PC-9 (cell line): ENCODE measurements around the gene ZER1. TPM values are rescaled to one million over a fixed set of nuclear protein-coding genes. Genes with fewer than 3 reads are reported as not detected.

Experiments used
- BruUV-seq: library from RNA; stranded (reverse); fragments of 400-500 nt; replicated peaks from 2 replicates; lab custom pipeline; 2021; lab: Mats Ljungman, UMichigan
- CTCF ChIA-PET: fragments of 300-600 bp; sonication (Branson Sonifier 250); formaldehyde crosslinking; loops from one replicate; lab custom pipeline; 2022; ENCODE audit warnings: antibody characterized with exemption; lab: Charles Lee
- POLR2A ChIA-PET: fragments of 300-600 bp; sonication (Branson Sonifier 250); formaldehyde crosslinking; loops from one replicate; lab custom pipeline; 2022; ENCODE audit warnings: antibody characterized with exemption; ENCODE audit not compliant: unreplicated experiment; lab: Charles Lee
- DNase-seq, 2 experiments: peaks; one replicate each; pipeline versions ENCODE4 v3.0.0 to v3.0.0-alpha.2; 2015 to 2022; ENCODE audit warnings: mixed read lengths in 1 of 2
- H2AFZ ChIP-seq: fragments of 200-600 bp; sonication (generic); 2 replicates; pipeline ENCODE4 v1.8.1; 2017; ENCODE audit warnings: antibody characterized with exemption
- H3F3A ChIP-seq: fragments of 200-600 bp; sonication (generic); 2 replicates; pipeline ENCODE4 v1.8.1; 2017; ENCODE audit warnings: antibody characterized with exemption, mild to moderate bottlenecking, low read depth; ENCODE audit not compliant: insufficient read depth
- H3K27ac ChIP-seq: fragments of 200-600 bp; sonication (generic); 2 replicates; pipeline ENCODE4 v1.6.1; 2016; ENCODE audit warnings: mixed run types
- H3K27me3 ChIP-seq: fragments of 200-600 bp; sonication (generic); 2 replicates; pipeline ENCODE4 v1.6.1; 2016; ENCODE audit warnings: low read depth, mixed run types; ENCODE audit not compliant: insufficient read depth
- H3K36me3 ChIP-seq: fragments of 200-600 bp; sonication (generic); 2 replicates; pipeline ENCODE4 v1.6.1; 2016; ENCODE audit warnings: low read depth, mixed run types
- H3K4me1 ChIP-seq: fragments of 200-600 bp; sonication (generic); replicated peaks from 2 replicates; pipeline ENCODE4 v1.6.1; 2016; ENCODE audit warnings: mixed run types; ENCODE audit not compliant: insufficient read depth
- H3K4me2 ChIP-seq: fragments of 200-600 bp; sonication (generic); 2 replicates; pipeline ENCODE4 v1.6.1; 2017; ENCODE audit warnings: mixed run types
- H3K4me3 ChIP-seq: fragments of 200-600 bp; sonication (generic); 2 replicates; pipeline ENCODE4 v1.6.1; 2016; ENCODE audit warnings: mixed run types
- H3K79me2 ChIP-seq: fragments of 200-600 bp; sonication (generic); 2 replicates; pipeline ENCODE4 v1.6.1; 2017; ENCODE audit warnings: low read depth, mixed run types
- H3K9me2 ChIP-seq: fragments of 200-600 bp; sonication (generic); 2 replicates; pipeline ENCODE4 v1.8.1; 2017; ENCODE audit warnings: mild to moderate bottlenecking; ENCODE audit not compliant: insufficient read depth
- H3K9me3 ChIP-seq: fragments of 200-600 bp; sonication (generic); 2 replicates; pipeline ENCODE4 v1.8.1; 2016; ENCODE audit warnings: low read depth; ENCODE audit not compliant: insufficient read depth
- H4K20me1 ChIP-seq: fragments of 200-600 bp; sonication (generic); 2 replicates; pipeline ENCODE4 v1.8.1; 2017; ENCODE audit not compliant: insufficient read depth
- CTCF ChIP-seq: fragments of 200-600 bp; sonication (generic); conservative IDR thresholded peaks from 2 replicates; pipeline ENCODE4 v1.6.1; 2017; ENCODE audit warnings: mixed run types, antibody characterized with exemption, mild to moderate bottlenecking, moderate library complexity
- EZH2 ChIP-seq: fragments of 200-600 bp; sonication (generic); IDR thresholded peaks from 2 replicates; pipeline ENCODE4 v1.8.0; 2017; ENCODE audit warnings: antibody characterized with exemption, low read depth
- intact Hi-C: fragments of 100-400 bp; cut with micrococcal nuclease; formaldehyde crosslinking; loops from one replicate; pipeline ENCODE4 v1.10.0; 2022; ENCODE audit not compliant: unreplicated experiment
- total RNA-seq: library from RNA; stranded (reverse); gene quantifications from 2 replicates; pipeline ENCODE4 v1.2.3, GENCODE V29; 2021

Gene ZER1
- total RNA-seq, 1 experiment from 2014 or later, result 65.2 TPM

DNA sequence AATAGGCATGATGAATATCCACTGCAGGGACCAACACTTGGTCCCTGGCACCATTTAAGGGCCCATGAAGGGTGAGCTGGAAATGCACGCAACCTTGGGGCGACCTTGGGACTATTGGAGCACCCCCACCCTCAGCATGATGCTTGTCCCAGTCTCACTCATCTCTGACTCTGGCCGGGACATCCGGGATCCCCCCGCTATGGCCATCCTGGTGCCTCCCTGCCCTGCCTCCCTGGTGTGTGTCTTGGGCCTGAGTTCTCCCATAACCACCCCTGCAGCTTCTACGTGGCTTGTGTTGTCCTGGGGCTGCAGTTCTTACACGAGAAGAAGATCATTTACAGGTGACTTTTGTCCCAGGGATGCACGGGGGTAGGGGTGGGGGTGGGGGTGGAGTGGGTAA lies 53.7 kb downstream of the ZER1 start:
- Histone ChIP-seq H3K9me2 (no peaks in the 10 kb centered on the region), H2AFZ (no peak overlapping the region), H3K27ac (no peak overlapping the region), H3K9me3 (no peaks in the 10 kb centered on the region), H3F3A (no peaks in the 10 kb centered on the region), H3K36me3 (no peaks in the 10 kb centered on the region), H3K4me2 (no peak overlapping the region), H3K4me3 (no peak overlapping the region), H3K79me2 (no peaks in the 10 kb centered on the region), H3K27me3 (no peaks in the 10 kb centered on the region), H4K20me1 (no peaks in the 10 kb centered on the region), H3K4me1 (peaks cover 4% of the 10 kb centered on the region; the same call in 1 of the 2 replicates)
- TF ChIP-seq CTCF, result no peak
- TF ChIP-seq EZH2, result no peak
- BruUV-seq, result no TSS peak
- intact Hi-C loops, result no loop called here
- ChIA-PET POLR2A (interaction anchor here (0.7 kb wide), 1 partner anchor 264 kb away, joined by 9 read pairs; no protein-coding TSS in a partner anchor), CTCF (interaction anchor here (0.6 to 0.7 kb wide), 2 partner anchors 138 to 191 kb away, joined by 3 to 8 read pairs; no protein-coding TSS in a partner anchor)
- no peak for DNase-seq

- Histone ChIP-seq H3K9me2 (no peaks in the 10 kb centered on the region), H3F3A (no peaks in the 10 kb centered on the region), H3K36me3 (no peaks in the 10 kb centered on the region), H3K79me2 (no peaks in the 10 kb centered on the region), H2AFZ (no peak overlapping the region), H3K4me3 (no peak overlapping the region), H3K9me3 (no peaks in the 10 kb centered on the region), H3K27me3 (no peaks in the 10 kb centered on the region), H3K27ac (no peak overlapping the region), H4K20me1 (no peaks in the 10 kb centered on the region), H3K4me1 (peaks cover 4% of the 10 kb centered on the region; the same call in 1 of the 2 replicates), H3K4me2 (no peak overlapping the region)
- intact Hi-C loops, result no loop called here
- ChIA-PET CTCF (interaction anchor here (0.7 kb wide), 1 partner anchor 34 kb away, joined by 3 read pairs; no protein-coding TSS in a partner anchor), POLR2A (interaction anchor here (0.6 to 0.8 kb wide), 3 partner anchors 11 to 395 kb away, joined by 4 to 39 read pairs (median 10); partner anchors contain the start of gene ENDOG)
- TF ChIP-seq CTCF (no peak), EZH2 (no peak)
- BruUV-seq, result no TSS peak
- DNase-seq, result peak in 1 of 2 experiments; percentile 34
Measured at GRCh38 chr9:128716581-128717254, 55.0 kb downstream of the ZER1 start.

- no peak overlapping the region for H3K4me3 ChIP-seq
- POLR2A ChIA-PET, result interaction anchor here (0.6 kb wide), 1 partner anchor 24 kb away, joined by 3 read pairs; no protein-coding TSS in a partner anchor
- H3K79me2 ChIP-seq, result no peaks in the 10 kb centered on the region
- no peaks in the 10 kb centered on the region for H4K20me1 ChIP-seq
- H3K4me1 ChIP-seq, result peaks cover 4% of the 10 kb centered on the region; the same call in 1 of the 2 replicates
- H3K36me3 ChIP-seq, result no peaks in the 10 kb centered on the region
- DNase-seq, result no peak
- H3K9me3 ChIP-seq, result no peaks in the 10 kb centered on the region
- no peak overlapping the region for H3K27ac ChIP-seq
- CTCF ChIA-PET, result interaction anchor here (0.8 kb wide), 1 partner anchor 131 kb away, joined by 10 read pairs; no protein-coding TSS in a partner anchor
- no peaks in the 10 kb centered on the region for H3K27me3 ChIP-seq
- H3K9me2 ChIP-seq, result no peaks in the 10 kb centered on the region
- H2AFZ ChIP-seq, result no peak overlapping the region
- no peak overlapping the region for H3K4me2 ChIP-seq
- TF ChIP-seq CTCF (no peak), EZH2 (no peak)
- no TSS peak for BruUV-seq
- intact Hi-C loops, result no loop called here
- H3F3A ChIP-seq, result no peaks in the 10 kb centered on the region
Measured at GRCh38 chr9:128715436-128715750, 56.3 kb downstream of the ZER1 start.
